ENCODE data around the gene MVB12A. TPM values are rescaled to one million over a fixed set of nuclear protein-coding genes. Genes with fewer than 3 reads are reported as not detected.

Gene MVB12A
- total and polyA plus RNA-seq, 2 of the 8 experiments (the other 6 are each of a cell fraction or from before 2014, with no cell fraction given) = 37.9 to 76.6 TPM

GRCh38 chr19:17421942-17422341 lies 2.1 kb downstream of the MVB12A start:
- Histone ChIP-seq H3K18ac (ENCODE audit: extremely low read depth, low read length) (no peak overlapping the region), H3K4me3 (ENCODE audit: extremely low read depth in 1 of 4, insufficient read depth in 2 of 4, low read depth in 3 of 4, low read length in 4 of 4) (no peak overlapping the region), H3K4me1 (replicated peaks in 1 of 4; ENCODE audit: control insufficient read depth in 3 of 4, insufficient read depth in 4 of 4, low read length in 3 of 4) (peaks cover 3 to 17% (median 8%) of the 10 kb centered on the region in 4 experiments), H3K14ac (ENCODE audit: insufficient read length) (no peak overlapping the region), H3K4ac (replicated peaks; ENCODE audit: insufficient read length, low read depth, low read length) (no peak overlapping the region), H3K36me3 (ENCODE audit: control insufficient read depth in 2 of 4, insufficient read depth in 4 of 4, low read length in 3 of 4) (no peaks in the 10 kb centered on the region), H3K27me3 (replicated peaks in 1 of 4; ENCODE audit: control insufficient read depth in 3 of 4, extremely low read depth in 1 of 4, insufficient read depth in 3 of 4, low read length in 3 of 4) (no peaks in the 10 kb centered on the region; a peak in 2 of 7 replicates), H4K8ac (ENCODE audit: extremely low read depth, insufficient read depth, low read length) (no peak overlapping the region), H4K5ac (ENCODE audit: insufficient read length, low read depth, low read length) (no peak overlapping the region), H3K27ac (ENCODE audit: low read depth, low read length) (no peak overlapping the region), H3K23ac (ENCODE audit: insufficient read length) (no peak overlapping the region), H3K9me3 (ENCODE audit: insufficient read depth in 2 of 2, low read depth in 1 of 2, low read length in 1 of 2) (no peaks in the 10 kb centered on the region), H2BK5ac (ENCODE audit: low read depth, low read length) (no peak overlapping the region), H2AK5ac (ENCODE audit: low read depth, low read length) (no peak overlapping the region), H3K9ac (replicated peaks in 1 of 4; ENCODE audit: extremely low read depth in 1 of 4, low read depth in 3 of 4, low read length in 3 of 4) (no peak overlapping the region; a peak in 1 of 7 replicates), H4K20me1 (replicated peaks in 1 of 2; ENCODE audit: control insufficient read depth in 1 of 2, insufficient read depth in 2 of 2, low read length in 2 of 2) (peaks cover 0 to 4% of the 10 kb centered on the region in 2 experiments), H2AFZ (ENCODE audit: low read length) (no peak overlapping the region), H3K4me2 (ENCODE audit: insufficient read depth in 1 of 2, low read depth in 2 of 2, low read length in 2 of 2) (no peak overlapping the region), H2BK120ac (replicated peaks; ENCODE audit: low read depth, low read length) (no peak overlapping the region), H3K23me2 (ENCODE audit: low read depth, low read length) (peaks cover 12% of the 10 kb centered on the region), H3K79me2 (ENCODE audit: control insufficient read depth in 1 of 2, insufficient read depth in 2 of 2, low read length in 2 of 2) (no peaks in the 10 kb centered on the region), H2BK20ac (ENCODE audit: low read length) (no peak overlapping the region), H3K56ac (replicated peaks; ENCODE audit: insufficient read length, low read depth, low read length) (no peak overlapping the region), H2BK12ac (ENCODE audit: low read depth, low read length) (no peak overlapping the region), H3K79me1 (ENCODE audit: low read depth, low read length) (no peaks in the 10 kb centered on the region), H4K91ac (replicated peaks; ENCODE audit: insufficient read length, low read length) (no peak overlapping the region), H2BK15ac (ENCODE audit: low read length) (no peak overlapping the region)
- ChIA-PET POLR2A (ENCODE audit: partially characterized antibody) (interaction anchor here (1.1 to 1.3 kb wide), 2 partner anchors 11 to 25 kb away, joined by 3 to 4 read pairs; no protein-coding TSS in a partner anchor), CTCF (ENCODE audit: partially characterized antibody) (interaction anchor here (0.6 to 1.8 kb wide), 4 partner anchors 19 to 89 kb away, joined by 3 to 13 read pairs (median 4); partner anchors contain the start of gene CCDC194)
- FAIRE-seq = no peak
- WGBS, 2 experiments (ENCODE audit: extremely low coverage in 1 of 2, insufficient coverage in 1 of 2, insufficient read length in 1 of 2, insufficient replicate concordance in 2 of 2, low coverage in 1 of 2, low lambda C conversion rate in 2 of 2, missing lambda C conversion rate in 1 of 2) = 86% methylated on average over 4 of the region's 4 CpGs; no CpG with 5 or more reads in 1 of the 2 experiments
- no peak for DNase-seq (ENCODE audit: low read depth in 1 of 2, low spot score in 2 of 2)
- no peak for TF ChIP-seq CHD1 (IDR thresholded peaks at IDR 0.05; ENCODE audit: low read depth, low read length)
- no peak for TF ChIP-seq POLR2AphosphoS5 (IDR thresholded peaks at IDR 0.05; ENCODE audit: low read depth, low read length)
- TF ChIP-seq CEBPB (IDR thresholded peaks at IDR 0.05; ENCODE audit: low read depth, low read length) = no peak
- TF ChIP-seq TEAD4 (IDR thresholded peaks at IDR 0.05; ENCODE audit: low read depth, low read length) = no peak
- no peak for TF ChIP-seq ATF3 (IDR thresholded peaks at IDR 0.05; ENCODE audit: insufficient read depth, low read depth, low read length)
- TF ChIP-seq NANOG (IDR thresholded peaks at IDR 0.05; ENCODE audit: insufficient read depth, low read depth, low read length, poor library complexity, severe bottlenecking) = no peak
- TF ChIP-seq CBX8 (IDR thresholded peaks at IDR 0.05; ENCODE audit: borderline replicate concordance, low read depth, low read length) = no peak
- no peak for TF ChIP-seq EP300 (IDR thresholded peaks at IDR 0.05; ENCODE audit: borderline replicate concordance in 1 of 2, low read depth in 2 of 2, low read length in 2 of 2)
- no peak for TF ChIP-seq CTBP2 (IDR thresholded peaks at IDR 0.05; ENCODE audit: borderline replicate concordance, insufficient read depth, insufficient read length, low read length)
- no peak for TF ChIP-seq MAX (IDR thresholded peaks at IDR 0.05)
- TF ChIP-seq ZNF274 (IDR thresholded peaks at IDR 0.05; ENCODE audit: borderline replicate concordance, extremely low read depth, low read length) = no peak
- TF ChIP-seq KDM4A (IDR thresholded peaks at IDR 0.05; ENCODE audit: low read depth, low read length, severe bottlenecking) = no peak
- no peak for TF ChIP-seq GABPA (IDR thresholded peaks at IDR 0.05; ENCODE audit: borderline replicate concordance, insufficient read depth, low read length)
